ENCODE data around the gene CPA5.

GRCh38 chr7:130338233-130338632 is 6.4 kb upstream of the CPA5 start:
- TF ChIP-seq CTCF (conservative IDR thresholded peaks at IDR 0.05; ENCODE audit: low read length) (no peak), EZH2phosphoT487 (IDR thresholded peaks at IDR 0.05; ENCODE audit: borderline replicate concordance, low read depth, low read length) (no peak)

Data from OCI-LY7 (cell line).